SK-N-MC (cell line): ENCODE data around the gene TIMMDC1.

Experiments
- EZH2 ChIP-seq: fragments of 200-600 bp; sonication (generic); IDR thresholded peaks from one replicate; pipeline ENCODE4 v1.6.1; 2017; ENCODE audit warnings: antibody characterized with exemption
- FOXP2 ChIP-seq: optimal IDR thresholded peaks from 2 replicates; pipeline ENCODE3; 2011; ENCODE audit warnings: mild to moderate bottlenecking, moderate library complexity; ENCODE audit not compliant: insufficient read depth; ENCODE audit errors: extremely low read length, control extremely low read depth
- POLR2AphosphoS5 ChIP-seq: IDR thresholded peaks from 2 replicates; pipeline ENCODE4 v1.6.1; 2012; ENCODE audit warnings: mild to moderate bottlenecking, low read depth, low read length, borderline replicate concordance

DNA sequence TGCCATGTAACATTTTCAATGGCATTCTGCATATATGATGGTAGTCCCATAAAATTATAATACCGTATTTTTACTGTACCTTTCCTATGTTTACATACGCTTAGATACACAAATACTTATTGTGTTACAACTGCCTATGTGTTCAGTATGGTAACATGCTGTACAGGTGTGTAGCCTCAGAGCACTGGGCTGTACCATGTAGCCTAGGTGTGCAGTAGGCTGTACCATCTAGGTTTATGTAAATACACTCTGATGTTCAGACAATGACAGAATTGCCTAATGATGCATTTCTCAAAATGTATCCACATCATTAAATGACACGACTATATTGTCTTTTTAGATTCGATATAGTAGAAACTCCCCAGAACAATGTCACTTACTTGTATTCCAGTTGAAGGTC lies 38.4 kb downstream of the TIMMDC1 start:
- TF ChIP-seq EZH2 (no peak), FOXP2 (no peak), POLR2AphosphoS5 (no peak)
